Nephron progenitor cell (in vitro differentiated cells): ENCODE results near the gene SLC4A8.

Source experiments
- DNase-seq: peaks from one replicate; pipeline ENCODE4 v3.0.0; 2021
- H3K27ac Mint-ChIP-seq: 2 replicates; pipeline ENCODE4 v1.8.0; 2021; ENCODE audit warnings: mild to moderate bottlenecking, moderate library complexity, mixed read lengths
- H3K27me3 Mint-ChIP-seq: 2 replicates; pipeline ENCODE4 v1.8.0; 2021; ENCODE audit warnings: mild to moderate bottlenecking, low read depth, mixed read lengths; ENCODE audit not compliant: poor library complexity
- H3K36me3 Mint-ChIP-seq: 2 replicates; pipeline ENCODE4 v1.8.0; 2021; ENCODE audit warnings: low read depth, mixed read lengths
- H3K4me1 Mint-ChIP-seq: 2 replicates; pipeline ENCODE4 v1.8.0; 2021; ENCODE audit warnings: mixed read lengths
- H3K4me3 Mint-ChIP-seq: 2 replicates; pipeline ENCODE4 v1.8.0; 2021; ENCODE audit warnings: mild to moderate bottlenecking, moderate library complexity, mixed read lengths
- H3K9me3 Mint-ChIP-seq: 2 replicates; pipeline ENCODE4 v1.8.0; 2021; ENCODE audit warnings: mild to moderate bottlenecking, moderate library complexity, mixed read lengths
- CTCF ChIP-seq: fragments of 200-600 bp; sonication (generic); IDR thresholded peaks from 2 replicates; pipeline ENCODE4 v1.5.0; 2021; ENCODE audit warnings: antibody characterized with exemption

SLC4A8 gene

GRCh38 chr12:51536159-51536558 is 111.5 kb downstream of the SLC4A8 start:
- no peak for TF ChIP-seq CTCF
- peaks cover 18% of the 10 kb centered on the region for H3K4me1 Mint-ChIP-seq
- H3K4me3 Mint-ChIP-seq = no peak overlapping the region
- DNase-seq = no peak
- H3K36me3 Mint-ChIP-seq = no peaks in the 10 kb centered on the region
- H3K27ac Mint-ChIP-seq = no peak overlapping the region
- peaks cover 25% of the 10 kb centered on the region for H3K27me3 Mint-ChIP-seq
- no peaks in the 10 kb centered on the region for H3K9me3 Mint-ChIP-seq

GRCh38 chr12:51538149-51538548 is 113.5 kb downstream of the SLC4A8 start:
- Mint-ChIP-seq H3K27me3 (peaks cover 11% of the 10 kb centered on the region), H3K4me3 (no peak overlapping the region), H3K4me1 (peaks cover 18% of the 10 kb centered on the region), H3K27ac (no peak overlapping the region), H3K36me3 (no peaks in the 10 kb centered on the region), H3K9me3 (no peaks in the 10 kb centered on the region)
- TF ChIP-seq CTCF = no peak
- DNase-seq = no peak

DNA sequence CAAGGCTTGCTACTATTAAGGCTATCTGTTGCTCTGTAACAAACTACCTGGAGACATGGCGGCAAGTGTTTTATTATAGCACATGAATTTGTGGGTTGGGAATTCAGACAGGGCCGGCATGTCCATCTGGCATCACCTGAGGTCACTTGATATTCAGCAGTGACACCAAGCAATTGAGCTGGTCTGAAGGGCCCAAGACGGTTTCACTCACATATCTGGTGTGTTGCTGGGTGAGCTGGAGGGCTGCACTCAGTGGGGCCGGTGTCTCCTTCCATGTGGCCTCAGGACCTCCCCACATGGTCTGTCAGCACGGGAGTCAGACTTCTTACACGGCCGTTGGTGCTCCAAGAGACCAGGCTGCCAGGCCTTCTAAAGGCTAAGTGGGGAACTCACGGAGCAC is 114.0 kb downstream of the SLC4A8 start:
- peaks cover 11% of the 10 kb centered on the region for H3K27me3 Mint-ChIP-seq
- no peak overlapping the region for H3K27ac Mint-ChIP-seq
- H3K4me3 Mint-ChIP-seq = no peak overlapping the region
- no peak for TF ChIP-seq CTCF
- no peaks in the 10 kb centered on the region for H3K9me3 Mint-ChIP-seq
- H3K4me1 Mint-ChIP-seq = peaks cover 18% of the 10 kb centered on the region
- no peaks in the 10 kb centered on the region for H3K36me3 Mint-ChIP-seq
- no peak for DNase-seq

DNA sequence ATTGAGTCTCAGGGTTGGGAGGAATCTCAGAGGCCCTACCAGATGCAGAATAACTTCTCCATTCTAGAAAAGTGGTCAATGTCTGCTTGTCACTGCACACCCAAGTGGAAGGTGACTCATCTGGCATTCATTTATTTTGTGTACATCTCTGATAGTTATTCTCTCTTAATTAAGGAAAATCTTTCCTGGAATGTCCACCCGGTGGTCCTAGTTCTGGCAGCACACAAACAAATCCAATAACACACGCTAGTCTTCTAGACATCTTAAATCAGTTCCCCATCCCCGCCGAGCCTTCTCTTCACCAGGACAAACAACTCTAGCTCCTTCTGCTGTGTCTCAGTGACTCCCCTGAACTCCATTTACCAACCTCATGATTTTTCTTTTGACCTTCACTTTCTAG is 116.4 kb downstream of the SLC4A8 start:
- Mint-ChIP-seq H3K4me1 (peaks cover 18% of the 10 kb centered on the region), H3K4me3 (no peak overlapping the region), H3K36me3 (peaks cover 5% of the 10 kb centered on the region), H3K27ac (peak overlapping the region; percentile 4), H3K27me3 (peaks cover 6% of the 10 kb centered on the region), H3K9me3 (peaks cover 5% of the 10 kb centered on the region)
- no peak for TF ChIP-seq CTCF
- no peak for DNase-seq

DNA sequence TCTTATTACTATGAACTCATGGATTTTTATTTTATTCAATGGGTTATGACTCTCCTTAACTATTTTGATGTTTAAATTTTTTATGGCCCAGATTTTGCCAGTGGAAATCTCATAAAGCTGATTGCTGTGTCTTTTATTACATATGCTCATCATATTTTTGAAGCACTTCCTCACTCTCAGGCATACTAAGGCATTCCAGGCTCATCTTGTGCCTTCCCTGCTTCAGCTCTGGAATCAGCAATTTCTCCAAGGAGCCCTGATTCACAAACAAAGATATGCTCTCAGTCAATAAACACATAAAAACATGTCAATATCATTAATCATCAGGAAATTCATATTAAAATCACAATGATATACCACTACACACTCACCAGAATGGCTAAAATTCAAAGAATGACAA is 121.5 kb downstream of the SLC4A8 start:
- no peak for TF ChIP-seq CTCF
- peaks cover 5% of the 10 kb centered on the region for H3K9me3 Mint-ChIP-seq

DNA sequence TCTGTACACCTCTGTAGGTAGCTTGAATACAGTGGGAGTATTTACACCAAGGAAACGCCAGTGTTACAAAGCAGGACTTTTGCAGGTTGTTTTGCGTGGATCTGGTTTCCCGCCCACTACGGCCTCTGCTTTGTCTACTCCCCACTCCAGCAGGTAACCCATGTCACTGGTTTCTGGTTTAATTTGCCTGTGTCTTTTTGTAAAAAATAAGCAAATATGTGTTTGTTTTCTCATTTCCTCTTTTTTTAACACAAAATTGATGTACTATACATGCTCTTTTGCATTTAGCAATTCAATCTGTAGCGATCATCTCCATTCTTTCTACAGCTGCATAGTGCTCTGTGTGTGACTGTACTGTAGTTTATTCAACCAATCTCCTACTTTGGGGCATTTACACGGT is 123.0 kb downstream of the SLC4A8 start:
- Mint-ChIP-seq H3K27ac (no peak overlapping the region), H3K36me3 (peaks cover 5% of the 10 kb centered on the region), H3K4me1 (no peaks in the 10 kb centered on the region), H3K27me3 (peaks cover 6% of the 10 kb centered on the region), H3K9me3 (peaks cover 12% of the 10 kb centered on the region), H3K4me3 (no peak overlapping the region)
- no peak for TF ChIP-seq CTCF
- DNase-seq = no peak

More for the DNA sequence above, 121.5 kb downstream of the SLC4A8 start:
- no peak for DNase-seq
- H3K4me1 Mint-ChIP-seq = no peaks in the 10 kb centered on the region
- peaks cover 6% of the 10 kb centered on the region for H3K27me3 Mint-ChIP-seq
- H3K4me3 Mint-ChIP-seq = no peak overlapping the region
- peaks cover 5% of the 10 kb centered on the region for H3K36me3 Mint-ChIP-seq
- no peak overlapping the region for H3K27ac Mint-ChIP-seq
